ENCODE data around the gene HYI. TPM values are rescaled to one million over a fixed set of nuclear protein-coding genes. Genes with fewer than 3 reads are reported as not detected.

HYI gene
- total RNA-seq, 3 donors from 2014 or later (not counting 1 experiment from before 2014, with no cell fraction given), result 7.0 to 14.2 (median 8.6) TPM

DNA sequence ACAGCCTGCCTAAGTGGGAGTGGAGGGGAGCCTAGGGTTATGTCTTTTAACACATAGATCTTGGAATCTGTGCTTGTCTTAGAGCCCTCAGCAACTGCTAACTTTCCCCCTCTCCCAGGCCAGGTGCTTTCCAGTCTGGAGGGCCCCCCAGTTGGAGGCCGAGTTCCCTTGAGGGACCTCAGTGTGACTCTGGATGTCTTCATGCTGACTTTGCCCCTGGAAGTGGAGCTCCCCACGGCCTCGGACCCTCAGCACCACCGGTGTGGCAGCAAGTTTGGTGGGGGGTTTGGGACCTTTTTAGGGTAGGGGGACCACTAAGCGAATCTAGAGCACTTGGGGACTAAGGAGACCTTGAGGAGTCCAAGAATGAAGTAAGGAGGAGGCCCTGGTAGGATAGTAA lies 22.9 kb downstream of the HYI start:
- H3K27ac Mint-ChIP-seq, result no peak overlapping the region
- peaks cover 8% of the 10 kb centered on the region for H3K36me3 Mint-ChIP-seq
- WGBS (ENCODE audit: insufficient coverage), result 99% methylated on average over 5 of the region's 5 CpGs

DNA sequence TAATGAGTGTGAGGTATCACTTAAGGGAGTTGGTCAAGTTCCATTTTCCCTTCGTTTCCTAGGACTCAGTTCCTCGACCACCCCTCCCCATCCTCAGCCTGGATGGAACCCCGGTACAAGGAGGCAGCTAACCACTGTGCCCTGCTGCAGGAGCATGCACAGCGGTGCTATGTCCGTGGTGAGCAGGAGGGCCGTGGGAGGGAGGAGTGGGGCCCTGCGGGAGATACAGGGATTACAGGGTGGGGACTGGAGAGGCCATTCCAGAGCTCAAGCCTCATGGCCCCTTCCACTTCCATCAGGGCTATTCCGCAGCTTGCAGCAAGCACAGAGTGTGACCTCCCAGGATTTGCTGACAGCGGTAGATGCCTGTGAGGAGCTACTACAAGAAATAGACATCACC lies 25.8 kb downstream of the HYI start:
- Histone ChIP-seq H3K9me3 (ENCODE audit: control insufficient read depth, insufficient read depth, low read length) (peaks cover 9% of the 10 kb centered on the region), H3K36me3 (ENCODE audit: control insufficient read depth, insufficient read depth, low read length) (peaks cover 88% of the 10 kb centered on the region), H3K4me1 (ENCODE audit: control insufficient read depth, insufficient read depth, low read length) (peaks cover 11% of the 10 kb centered on the region), H3K27me3 (ENCODE audit: control insufficient read depth, insufficient read depth, low read length) (no peaks in the 10 kb centered on the region), H3K27ac (ENCODE audit: low read length) (no peak overlapping the region), H3K4me3 (ENCODE audit: low read length) (no peak overlapping the region)
- TF ChIP-seq, protein P1, sequence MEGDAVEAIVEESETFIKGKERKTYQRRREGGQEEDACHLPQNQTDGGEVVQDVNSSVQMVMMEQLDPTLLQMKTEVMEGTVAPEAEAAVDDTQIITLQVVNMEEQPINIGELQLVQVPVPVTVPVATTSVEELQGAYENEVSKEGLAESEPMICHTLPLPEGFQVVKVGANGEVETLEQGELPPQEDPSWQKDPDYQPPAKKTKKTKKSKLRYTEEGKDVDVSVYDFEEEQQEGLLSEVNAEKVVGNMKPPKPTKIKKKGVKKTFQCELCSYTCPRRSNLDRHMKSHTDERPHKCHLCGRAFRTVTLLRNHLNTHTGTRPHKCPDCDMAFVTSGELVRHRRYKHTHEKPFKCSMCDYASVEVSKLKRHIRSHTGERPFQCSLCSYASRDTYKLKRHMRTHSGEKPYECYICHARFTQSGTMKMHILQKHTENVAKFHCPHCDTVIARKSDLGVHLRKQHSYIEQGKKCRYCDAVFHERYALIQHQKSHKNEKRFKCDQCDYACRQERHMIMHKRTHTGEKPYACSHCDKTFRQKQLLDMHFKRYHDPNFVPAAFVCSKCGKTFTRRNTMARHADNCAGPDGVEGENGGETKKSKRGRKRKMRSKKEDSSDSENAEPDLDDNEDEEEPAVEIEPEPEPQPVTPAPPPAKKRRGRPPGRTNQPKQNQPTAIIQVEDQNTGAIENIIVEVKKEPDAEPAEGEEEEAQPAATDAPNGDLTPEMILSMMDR (IDR thresholded peaks at IDR 0.05), result no peak
- Mint-ChIP-seq H3K4me3 (no peak overlapping the region), H3K36me3 (peaks cover 8% of the 10 kb centered on the region), H3K4me1 (peaks cover 11% of the 10 kb centered on the region in 2 donors), H3K27ac (no peak overlapping the region), H3K9me3 (peaks cover 5 to 8% of the 10 kb centered on the region in 2 donors), H3K27me3 (ENCODE audit: low read depth in 2 of 2) (no peaks in the 10 kb centered on the region)
- ATAC-seq (no peak), DNase-seq (no peak)
- 96% methylated on average over 9 of the region's 9 CpGs for WGBS (ENCODE audit: insufficient coverage)
- intact Hi-C loops (cut with micrococcal nuclease), result no loop called here

More for the DNA sequence above, 22.9 kb downstream of the HYI start:
- Mint-ChIP-seq H3K27me3 (ENCODE audit: low read depth in 2 of 2) (no peaks in the 10 kb centered on the region), H3K4me3 (no peak overlapping the region), H3K4me1 (no peaks in the 10 kb centered on the region), H3K9me3 (no peaks in the 10 kb centered on the region)
- TF ChIP-seq, protein P1 (IDR thresholded peaks at IDR 0.05), result no peak
- Histone ChIP-seq H3K27ac (ENCODE audit: low read length) (no peak overlapping the region), H3K9me3 (ENCODE audit: control insufficient read depth, insufficient read depth, low read length) (no peaks in the 10 kb centered on the region), H3K27me3 (ENCODE audit: control insufficient read depth, insufficient read depth, low read length) (no peaks in the 10 kb centered on the region), H3K4me1 (ENCODE audit: control insufficient read depth, insufficient read depth, low read length) (no peaks in the 10 kb centered on the region), H3K36me3 (ENCODE audit: control insufficient read depth, insufficient read depth, low read length) (peaks cover 90% of the 10 kb centered on the region), H3K4me3 (ENCODE audit: low read length) (no peak overlapping the region)
- ATAC-seq (no peak), DNase-seq (no peak)
- intact Hi-C loops (cut with micrococcal nuclease), result no loop called here

- H3K4me1 ChIP-seq (ENCODE audit: control insufficient read depth, insufficient read depth, low read length), result peaks cover 14% of the 10 kb centered on the region
- Mint-ChIP-seq H3K27ac (no peak overlapping the region), H3K4me3 (no peak overlapping the region), H3K4me1 (peaks cover 15% of the 10 kb centered on the region in 2 donors), H3K27me3 (ENCODE audit: low read depth in 2 of 2) (no peaks in the 10 kb centered on the region), H3K9me3 (peaks cover 5 to 8% of the 10 kb centered on the region in 2 donors), H3K36me3 (peaks cover 8% of the 10 kb centered on the region)
- H3K27ac ChIP-seq (ENCODE audit: low read length), result no peak overlapping the region
- no peak for DNase-seq
- intact Hi-C loops (cut with micrococcal nuclease), result no loop called here
- WGBS (ENCODE audit: insufficient coverage), result 97% methylated on average over 14 of the region's 14 CpGs
- TF ChIP-seq, protein P1 (IDR thresholded peaks at IDR 0.05), result no peak
- H3K4me3 ChIP-seq (ENCODE audit: low read length), result no peak overlapping the region
- peaks cover 87% of the 10 kb centered on the region for H3K36me3 ChIP-seq (ENCODE audit: control insufficient read depth, insufficient read depth, low read length)
- peaks cover 9% of the 10 kb centered on the region for H3K9me3 ChIP-seq (ENCODE audit: control insufficient read depth, insufficient read depth, low read length)
- no peak for ATAC-seq
- no peaks in the 10 kb centered on the region for H3K27me3 ChIP-seq (ENCODE audit: control insufficient read depth, insufficient read depth, low read length)
These were observed 26.2 kb downstream of the HYI start for GRCh38 chr1:43427524-43427923.

- H3K36me3 ChIP-seq (ENCODE audit: control insufficient read depth, insufficient read depth, low read length), result peaks cover 86% of the 10 kb centered on the region
- 93% methylated on average over 11 of the region's 11 CpGs for WGBS (ENCODE audit: insufficient coverage)
- H3K4me1 Mint-ChIP-seq, result peaks cover 15 to 16% of the 10 kb centered on the region in 2 donors
- no peaks in the 10 kb centered on the region for H3K27me3 Mint-ChIP-seq (ENCODE audit: low read depth in 2 of 2)
- DNase-seq (no peak), ATAC-seq (no peak)
- H3K36me3 Mint-ChIP-seq, result peaks cover 8% of the 10 kb centered on the region
- no peak overlapping the region for H3K4me3 ChIP-seq (ENCODE audit: low read length)
- peaks cover 5 to 8% of the 10 kb centered on the region in 2 donors for H3K9me3 Mint-ChIP-seq
- TF ChIP-seq, protein P1 (IDR thresholded peaks at IDR 0.05), result no peak
- peaks cover 9% of the 10 kb centered on the region for H3K9me3 ChIP-seq (ENCODE audit: control insufficient read depth, insufficient read depth, low read length)
- H3K4me1 ChIP-seq (ENCODE audit: control insufficient read depth, insufficient read depth, low read length), result peaks cover 14% of the 10 kb centered on the region
- intact Hi-C loops (cut with micrococcal nuclease), result no loop called here
- no peaks in the 10 kb centered on the region for H3K27me3 ChIP-seq (ENCODE audit: control insufficient read depth, insufficient read depth, low read length)
- H3K4me3 Mint-ChIP-seq, result no peak overlapping the region
- H3K27ac ChIP-seq (ENCODE audit: low read length), result no peak overlapping the region
- H3K27ac Mint-ChIP-seq, result peak overlapping the region in 1 of 2 donors; percentile 63
These were observed 27.5 kb downstream of the HYI start for GRCh38 chr1:43426221-43426620.

Measured in natural killer cell (primary cell).